Suppressor macrophage (primary cell): ENCODE data around the gene MORC4.
"Not testable (repeated sequence)": the region's sequence is repeated elsewhere in the genome, so short reads cannot be mapped to it uniquely, and the experiment has no call there.

Source experiments
- DNase-seq, 4 experiments: peaks; one replicate each; pipeline ENCODE4 v3.0.0-alpha.2; 2020 to 2022
- total RNA-seq, 17 experiments: gene quantifications; one replicate each; lab custom pipeline; 2026; ENCODE audit warnings: mixed read lengths in 6 of 17, inconsistent platforms in 3 of 17; lab: John Stamatoyannopoulos, UW

The MORC4 gene
- 2.5 to 7.3 (median 3.7) reads per million in 17 experiments for total RNA-seq

GRCh38 chrX:107000013-107000515, at the start of gene MORC4:
Gene MORC4 (minus strand): TSS chrX:107000212. CDS start chrX:106999969, 243 bp downstream.
- peak; percentile 32 to 56 (median 50) for DNase-seq

- DNase-seq = no peak
Measured at GRCh38 chrX:107047622-107048021, 47.6 kb upstream of the MORC4 start.

DNA sequence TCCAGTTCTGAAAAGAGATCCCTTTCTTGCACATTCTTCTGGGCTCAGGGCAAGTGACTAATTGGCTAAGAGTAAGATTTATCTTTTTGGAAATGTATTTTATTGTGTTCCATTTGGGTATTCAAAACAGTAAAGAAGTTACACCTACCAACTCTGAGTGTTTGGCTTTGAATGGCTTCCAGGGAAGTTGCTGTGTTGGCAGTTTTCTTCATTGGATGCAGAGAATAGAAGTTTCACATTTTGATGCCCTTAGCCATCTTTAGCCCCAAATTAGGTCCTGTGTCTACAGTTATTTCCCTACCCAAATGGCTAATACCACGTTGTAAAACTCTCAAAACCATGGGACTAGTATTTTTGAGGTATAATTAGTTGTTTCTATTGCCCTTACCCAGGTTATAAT, 29.7 kb upstream of the MORC4 start:
- DNase-seq = no peak

DNA sequence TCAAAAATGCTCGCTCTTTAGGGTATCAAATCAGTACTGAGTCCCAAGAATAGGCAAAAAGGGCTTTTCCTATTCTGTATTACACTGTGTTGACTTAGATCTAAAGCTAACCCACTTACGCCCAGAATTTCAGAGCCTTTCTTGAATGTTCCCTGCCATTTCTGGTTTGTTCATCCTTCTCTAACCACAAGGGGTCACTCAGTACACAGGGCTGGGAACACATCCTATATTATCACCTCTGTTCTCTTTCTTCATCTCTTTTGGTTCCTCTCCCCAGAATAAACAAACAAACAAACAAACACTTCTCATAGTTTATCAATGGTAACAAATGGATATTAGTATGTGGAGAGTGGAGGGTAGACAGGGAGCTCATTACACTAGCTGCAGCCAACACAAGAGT, 25.5 kb upstream of the MORC4 start:
- peak; percentile 3 to 45 (median 24) for DNase-seq

GRCh38 chrX:107014936-107015335, 14.9 kb upstream of the MORC4 start:
- DNase-seq = no peak

GRCh38 chrX:107008034-107008433, 8.0 kb upstream of the MORC4 start:
- no peak for DNase-seq

DNA sequence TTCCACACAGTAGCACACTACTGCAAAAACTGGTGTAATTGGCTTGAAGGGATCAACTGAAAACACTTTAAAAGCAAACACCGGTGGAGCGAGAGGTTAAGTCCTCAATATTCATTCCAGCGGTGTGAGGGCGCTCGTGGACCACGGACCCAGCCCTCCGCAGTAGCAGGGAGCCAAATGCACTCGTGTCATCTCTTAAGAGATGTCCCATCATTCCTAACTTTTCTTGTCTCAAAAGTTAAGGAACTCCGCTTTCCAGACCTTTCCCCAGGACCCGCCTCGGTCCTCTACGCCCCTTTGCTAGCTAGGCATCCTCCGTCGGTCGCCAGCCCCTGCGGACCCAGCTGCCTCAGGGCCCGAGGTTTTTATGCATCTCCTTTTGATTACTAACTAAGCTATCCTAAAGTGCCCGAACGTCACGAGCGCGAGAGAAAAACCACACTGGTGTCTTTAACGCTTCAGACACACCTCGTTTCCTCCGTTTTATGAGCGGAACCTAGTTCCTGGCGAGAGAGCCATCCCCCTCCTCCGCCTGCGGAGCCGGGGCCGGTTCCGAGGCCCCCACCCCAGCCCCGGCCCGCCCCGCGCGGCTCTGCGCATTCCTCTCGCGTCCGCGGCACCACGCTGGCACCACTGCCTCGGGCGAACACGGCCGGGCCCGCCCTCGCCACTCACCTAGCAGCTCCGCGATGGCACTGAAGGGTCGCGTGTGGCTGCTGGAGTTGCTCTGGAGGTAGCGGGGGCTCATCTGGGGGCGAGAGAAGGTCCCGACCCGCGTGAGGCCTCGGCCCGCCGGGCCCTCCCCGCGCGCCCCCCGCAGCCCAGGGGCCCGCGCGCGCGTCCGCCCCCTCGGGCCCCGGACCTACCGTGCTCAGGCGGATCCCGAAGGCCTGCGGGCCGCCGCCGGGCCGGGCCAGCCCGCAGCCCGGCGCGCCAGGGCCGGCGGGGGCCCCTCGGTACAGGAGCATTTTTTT, 723 bp downstream of the MORC4 start:
- DNase-seq = peak; percentile 3 to 49 (median 32)

- DNase-seq = no peak
Measured at GRCh38 chrX:106997611-106998010, 2.4 kb downstream of the MORC4 start.

DNA sequence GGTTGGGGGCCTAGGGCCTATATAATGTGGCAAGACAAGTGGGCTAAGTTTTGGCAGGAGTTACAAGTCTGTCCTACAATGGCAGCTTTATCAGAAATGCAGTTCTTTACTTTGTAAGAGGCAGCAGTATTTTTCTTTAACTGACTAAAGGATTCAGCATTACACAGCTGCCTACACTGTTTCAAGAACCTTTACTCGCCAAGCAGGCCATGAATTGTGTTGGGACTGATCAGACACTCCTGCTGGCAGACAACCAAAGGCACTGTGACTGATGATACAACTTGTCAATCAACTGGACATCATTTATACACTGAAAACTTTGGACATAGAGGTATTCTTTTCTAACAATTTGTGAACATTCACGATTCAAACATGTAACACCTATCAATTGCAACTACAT, 4.3 kb downstream of the MORC4 start:
- DNase-seq = no peak

- peak in 1 of 4 experiments; percentile 1 for DNase-seq
Measured at GRCh38 chrX:106987488-106987887, 12.5 kb downstream of the MORC4 start.

GRCh38 chrX:106980952-106981626, 18.9 kb downstream of the MORC4 start:
- no peak for DNase-seq

GRCh38 chrX:106976416-106976815, 23.6 kb downstream of the MORC4 start:
- DNase-seq = no peak

- DNase-seq = no peak
Measured at GRCh38 chrX:106973433-106974149, 26.4 kb downstream of the MORC4 start.

GRCh38 chrX:106972896-106973295, 27.1 kb downstream of the MORC4 start:
- no peak for DNase-seq

DNA sequence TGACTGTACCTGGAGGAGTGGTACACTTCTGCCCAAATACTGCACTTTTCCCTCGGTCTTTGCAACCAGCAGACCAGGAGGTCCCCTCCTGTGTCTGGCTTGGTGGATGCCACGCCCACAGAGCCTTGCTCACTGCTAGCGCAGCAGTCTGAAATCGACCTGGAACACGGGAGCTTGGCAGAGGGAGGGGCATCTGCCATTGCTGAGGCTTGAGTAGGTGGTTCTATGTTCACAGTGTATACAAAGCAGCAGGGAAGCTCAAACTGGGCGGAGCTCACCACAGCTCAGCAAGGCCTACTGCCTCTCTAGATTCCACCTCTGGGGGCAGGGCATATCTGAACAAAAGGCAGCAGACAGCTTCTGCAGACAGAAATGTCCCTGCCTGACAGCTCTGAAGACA, 33.5 kb downstream of the MORC4 start:
- DNase-seq = not testable (repeated sequence)

- DNase-seq = no peak
Measured at GRCh38 chrX:106964290-106964689, 35.7 kb downstream of the MORC4 start.

DNA sequence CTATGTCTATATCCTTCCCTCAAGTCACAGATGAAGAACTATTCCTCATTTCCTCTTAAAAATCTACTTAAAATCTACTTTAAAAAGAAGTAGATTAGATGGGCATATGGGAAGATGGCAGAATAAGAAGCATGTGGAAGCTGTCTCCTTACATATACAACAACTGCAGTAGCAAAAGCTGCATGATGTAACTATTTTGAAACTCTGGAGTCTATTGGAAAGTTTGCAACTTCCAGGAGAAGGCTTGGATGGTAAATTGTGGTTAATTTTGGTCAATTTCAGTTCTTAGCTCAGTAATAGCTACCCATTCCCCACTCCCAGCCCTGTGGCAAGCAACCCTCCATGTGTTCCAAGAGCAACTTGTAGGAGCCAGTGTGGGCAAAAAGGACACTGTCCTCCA, 36.9 kb downstream of the MORC4 start:
- DNase-seq = no peak

DNA sequence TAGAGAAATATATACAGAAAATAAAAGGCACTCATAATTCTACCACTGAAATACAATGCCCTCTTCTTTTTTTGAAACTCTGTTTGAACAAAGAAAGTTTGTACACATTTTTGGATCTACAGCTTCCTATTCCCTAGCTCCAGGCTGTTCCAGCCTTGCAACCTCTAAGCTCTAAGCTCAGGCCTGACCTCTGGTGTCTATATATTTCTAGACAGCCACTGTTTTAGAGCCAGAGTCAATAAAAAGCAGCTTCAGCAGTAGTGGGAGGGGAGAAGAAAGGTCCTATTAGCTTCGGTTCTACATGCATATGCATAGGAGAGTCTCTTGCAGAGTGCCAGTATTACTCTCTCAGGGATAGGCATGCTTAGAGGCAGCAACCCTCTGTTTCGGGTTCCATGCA, 40.1 kb downstream of the MORC4 start:
- DNase-seq = no peak

GRCh38 chrX:106957856-106958255, 42.2 kb downstream of the MORC4 start:
- no peak for DNase-seq

DNA sequence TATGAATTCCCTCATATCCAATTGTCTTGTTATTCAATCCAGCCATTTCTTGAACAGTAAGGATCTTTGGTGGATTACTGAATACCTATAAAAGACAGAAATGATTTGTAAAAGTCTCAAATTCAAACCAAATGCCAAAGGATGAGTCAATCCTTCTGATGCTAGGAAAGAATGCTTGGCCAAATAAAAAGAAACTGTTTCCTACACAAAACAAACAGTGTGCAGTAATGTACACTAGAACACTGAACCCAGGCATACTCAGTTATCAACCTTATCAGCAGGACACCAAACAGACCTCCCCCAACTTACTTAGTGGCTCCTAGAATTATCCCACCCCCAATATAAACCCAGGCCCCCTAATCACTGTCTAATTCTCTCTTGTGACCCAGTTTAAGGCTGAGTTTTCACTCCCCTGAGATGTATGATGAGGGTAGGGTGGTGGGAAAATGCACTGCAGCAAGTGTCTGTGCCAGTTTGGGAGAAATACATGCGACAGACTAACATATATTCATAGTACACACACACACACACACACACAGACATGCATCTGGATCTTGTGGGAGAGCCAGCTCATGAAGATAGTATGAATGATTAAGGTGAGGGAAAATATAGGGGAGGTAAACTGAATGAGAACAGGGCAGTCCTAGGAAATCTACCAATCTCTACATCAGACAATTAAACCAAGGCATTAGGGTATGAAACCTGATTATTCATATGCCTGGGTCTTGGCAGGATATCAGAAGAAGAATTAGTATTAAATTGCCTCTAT, 44.8 kb downstream of the MORC4 start:
- DNase-seq = no peak

- no peak for DNase-seq
Measured at GRCh38 chrX:106954041-106954440, 46.0 kb downstream of the MORC4 start.

DNA sequence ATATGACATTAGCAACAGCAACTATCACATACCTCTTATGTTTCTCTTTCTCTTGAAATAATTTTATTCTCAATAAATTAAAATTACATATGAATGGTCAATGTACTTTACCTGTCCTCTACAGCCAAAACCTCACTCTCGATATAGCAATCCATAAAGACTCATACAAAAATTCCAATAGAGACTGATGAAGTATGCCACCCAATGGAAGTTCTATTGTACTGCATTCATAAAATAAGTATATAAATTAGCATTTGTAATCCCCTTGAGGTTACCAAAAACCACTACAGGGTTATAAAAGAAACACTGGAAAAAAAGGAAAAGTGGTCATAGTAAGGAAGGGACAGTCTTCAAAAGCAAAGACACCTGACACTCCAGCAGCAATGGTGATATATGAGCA, 47.0 kb downstream of the MORC4 start:
- peak in 2 of 4 experiments; percentile 10 to 17 for DNase-seq
